ENCODE results near the gene HOXA6. TPM values are rescaled to one million over a fixed set of nuclear protein-coding genes. Genes with fewer than 3 reads are reported as not detected.

The HOXA6 gene
- total and polyA plus RNA-seq, 11 donors, result not detected

- Histone ChIP-seq H3K27ac (peak overlapping the region in 8 of 12 donors; percentile 9 to 93 (median 57)), H3K9me3 (no peaks in the 10 kb centered on the region), H3K27me3 (peaks cover 73 to 100% (median 98%) of the 10 kb centered on the region in 9 donors), H3K36me3 (no peaks in the 10 kb centered on the region), H3K4me1 (peaks cover 0 to 40% (median 15%) of the 10 kb centered on the region in 12 donors), H3K4me3 (peak overlapping the region in 10 of 12 donors; percentile 3 to 85 (median 26))
- DNase-seq (no peak), ATAC-seq (no peak)
- 7 to 16% (median 11%) methylated on average over 37 to 38 of the region's 38 CpGs for WGBS, 4 donors
- no peak for TF ChIP-seq POLR2A (IDR thresholded peaks at IDR 0.05)
- no peak for TF ChIP-seq CTCF (IDR thresholded peaks at IDR 0.05)
- intact Hi-C loops (cut with DNase I), result loop anchor here in 1 of 10 donors (5.0 kb wide), 1 partner anchor 33 kb away; the partner anchor contains the start of gene HOXA4
These were observed 48.8 kb downstream of the HOXA6 start for GRCh38 chr7:27098578-27099451.

- no peak for DNase-seq
- no peaks in the 10 kb centered on the region for H3K36me3 ChIP-seq
- intact Hi-C loops (cut with DNase I), result loop anchor here in 1 of 10 donors (5.0 kb wide), 1 partner anchor 34 kb away; the partner anchor contains the start of gene HOXA4
- H3K27ac ChIP-seq, result peak overlapping the region in 8 of 12 donors; percentile 9 to 93 (median 57)
- no peak for ATAC-seq
- 4 to 7% (median 5%) methylated on average over 34 to 35 of the region's 35 CpGs for WGBS, 4 donors
- H3K9me3 ChIP-seq, result no peaks in the 10 kb centered on the region
- H3K27me3 ChIP-seq, result peaks cover 65 to 100% (median 97%) of the 10 kb centered on the region in 9 donors
- peaks cover 0 to 40% (median 15%) of the 10 kb centered on the region in 12 donors for H3K4me1 ChIP-seq
- peak overlapping the region in 10 of 12 donors; percentile 3 to 85 (median 54) for H3K4me3 ChIP-seq
- no peak for TF ChIP-seq CTCF (IDR thresholded peaks at IDR 0.05)
- TF ChIP-seq POLR2A (IDR thresholded peaks at IDR 0.05), result no peak
These were observed 49.6 kb downstream of the HOXA6 start for GRCh38 chr7:27097686-27098577.

GRCh38 chr7:27096768-27097514 is 50.6 kb downstream of the HOXA6 start:
- no peaks in the 10 kb centered on the region for H3K36me3 ChIP-seq
- H3K4me1 ChIP-seq, result peaks cover 0 to 37% (median 15%) of the 10 kb centered on the region in 12 donors
- peak overlapping the region; percentile 49 to 85 (median 65) for H3K4me3 ChIP-seq
- DNase-seq, result peak in 1 of 5 donors; percentile 72
- peak in 3 of 4 donors; percentile 42 to 66 (median 60) for ATAC-seq
- no peaks in the 10 kb centered on the region for H3K9me3 ChIP-seq
- peaks cover 59 to 100% (median 92%) of the 10 kb centered on the region in 9 donors for H3K27me3 ChIP-seq
- WGBS, 4 donors, result 1 to 2% (median 2%) methylated on average over 41 of the region's 41 CpGs
- H3K27ac ChIP-seq, result peak overlapping the region; percentile 22 to 93 (median 73)
- TF ChIP-seq CTCF (IDR thresholded peaks at IDR 0.05), result no peak
- TF ChIP-seq POLR2A (IDR thresholded peaks at IDR 0.05), result no peak
- intact Hi-C loops (cut with DNase I), result loop anchor here in 1 of 10 donors (5.0 kb wide), 1 partner anchor 35 kb away; the partner anchor contains the start of gene HOXA4

Data from heart left ventricle (tissue), 16 donors.